Activated T-helper 1 cell treated with anti-CD3 and anti-CD28 coated beads, Interleukin-12 subunit alpha, Interleukin-12 subunit beta, Interleukin-2, Interleukin-4 antibody, amounts not matched to agents 30 ng/mL and 10 ng/mL and 1 ng/mL, durations not matched to agents 14 hours and 24 hours and 36 hours (primary cell): Measurements from ENCODE around the gene METTL16. TPM values are rescaled to one million over a fixed set of nuclear protein-coding genes. Genes with fewer than 3 reads are reported as not detected.
"Not testable (repeated sequence)": the region's sequence is repeated elsewhere in the genome, so short reads cannot be mapped to it uniquely, and the experiment has no call there.

Experiments
- DNase-seq: peaks from one replicate; pipeline ENCODE4 v3.0.0; 2021; ENCODE audit warnings: low spot score
- H3K27ac Mint-ChIP-seq: one replicate; pipeline ENCODE4 v1.8.0; 2021; ENCODE audit warnings: mild to moderate bottlenecking, mixed read lengths
- H3K27me3 Mint-ChIP-seq: one replicate; pipeline ENCODE4 v1.8.0; 2022; ENCODE audit warnings: mild to moderate bottlenecking, moderate library complexity, mixed read lengths; ENCODE audit not compliant: insufficient read depth
- H3K36me3 Mint-ChIP-seq: one replicate; pipeline ENCODE4 v1.8.0; 2021; ENCODE audit warnings: low read depth, mixed read lengths
- H3K4me1 Mint-ChIP-seq: one replicate; pipeline ENCODE4 v1.8.0; 2021; ENCODE audit warnings: low read depth, mixed read lengths
- H3K4me3 Mint-ChIP-seq: one replicate; pipeline ENCODE4 v1.8.0; 2021; ENCODE audit warnings: mild to moderate bottlenecking, moderate library complexity, mixed read lengths
- H3K9me3 Mint-ChIP-seq: one replicate; pipeline ENCODE4 v1.8.0; 2021; ENCODE audit warnings: mixed read lengths
- intact Hi-C: fragments of 100-400 bp; cut with micrococcal nuclease; formaldehyde crosslinking; loops from one replicate; pipeline ENCODE4 v1.15.1; 2024
- total RNA-seq: library from RNA; stranded (reverse); gene quantifications from 2 replicates; pipeline ENCODE4 v1.2.3, GENCODE V29; 2022

Gene METTL16
- total RNA-seq, 1 donor from 2014 or later, result 53.9 TPM

GRCh38 chr17:2486709-2487108, 25.0 kb downstream of the METTL16 start:
- H3K4me1 Mint-ChIP-seq, result peaks cover 13% of the 10 kb centered on the region
- H3K27me3 Mint-ChIP-seq, H3K36me3 Mint-ChIP-seq, intact Hi-C loops, H3K9me3 Mint-ChIP-seq, DNase-seq, H3K4me3 Mint-ChIP-seq, H3K27ac Mint-ChIP-seq: not testable (repeated sequence)

- Mint-ChIP-seq H3K4me1 (peaks cover 10% of the 10 kb centered on the region), H3K4me3 (no peak overlapping the region), H3K9me3 (no peaks in the 10 kb centered on the region), H3K36me3 (peaks cover 1% of the 10 kb centered on the region), H3K27me3 (no peaks in the 10 kb centered on the region), H3K27ac (no peak overlapping the region)
- intact Hi-C loops, result no loop called here
- no peak for DNase-seq
Observed at GRCh38 chr17:2485970-2486369, 25.7 kb downstream of the METTL16 start.

- Mint-ChIP-seq H3K27me3 (no peaks in the 10 kb centered on the region), H3K4me3 (no peak overlapping the region), H3K27ac (no peak overlapping the region), H3K9me3 (no peaks in the 10 kb centered on the region), H3K36me3 (peaks cover 1% of the 10 kb centered on the region), H3K4me1 (peaks cover 7% of the 10 kb centered on the region)
- DNase-seq, result no peak
- intact Hi-C loops, result no loop called here
Observed at GRCh38 chr17:2485543-2485942, 26.1 kb downstream of the METTL16 start.

GRCh38 chr17:2484876-2485275, 26.8 kb downstream of the METTL16 start:
- no peak for DNase-seq
- Mint-ChIP-seq H3K27me3 (no peaks in the 10 kb centered on the region), H3K4me3 (no peak overlapping the region), H3K36me3 (no peaks in the 10 kb centered on the region), H3K9me3 (no peaks in the 10 kb centered on the region), H3K27ac (no peak overlapping the region), H3K4me1 (peaks cover 7% of the 10 kb centered on the region)
- intact Hi-C loops, result no loop called here

- DNase-seq, result no peak
- Mint-ChIP-seq H3K27me3 (no peaks in the 10 kb centered on the region), H3K9me3 (no peaks in the 10 kb centered on the region), H3K36me3 (peaks cover under 1% of the 10 kb centered on the region), H3K4me3 (no peak overlapping the region), H3K27ac (no peak overlapping the region), H3K4me1 (peaks cover 7% of the 10 kb centered on the region)
- intact Hi-C loops, result no loop called here
Observed at GRCh38 chr17:2483084-2483483, 28.6 kb downstream of the METTL16 start.

- H3K27ac Mint-ChIP-seq, result no peak overlapping the region
- no peak for DNase-seq
- intact Hi-C loops, result no loop called here
- H3K27me3 Mint-ChIP-seq, result no peaks in the 10 kb centered on the region
- peaks cover 7% of the 10 kb centered on the region for H3K4me1 Mint-ChIP-seq
- H3K9me3 Mint-ChIP-seq, result no peaks in the 10 kb centered on the region
- peaks cover 7% of the 10 kb centered on the region for H3K36me3 Mint-ChIP-seq
- H3K4me3 Mint-ChIP-seq, result no peak overlapping the region
Observed at GRCh38 chr17:2482218-2482617, 29.5 kb downstream of the METTL16 start.

GRCh38 chr17:2481760-2482159, 29.9 kb downstream of the METTL16 start:
- intact Hi-C loops, result no loop called here
- no peak for DNase-seq
- H3K27me3 Mint-ChIP-seq, result no peaks in the 10 kb centered on the region
- peaks cover 7% of the 10 kb centered on the region for H3K36me3 Mint-ChIP-seq
- H3K4me3 Mint-ChIP-seq, result no peak overlapping the region
- no peaks in the 10 kb centered on the region for H3K9me3 Mint-ChIP-seq
- H3K4me1 Mint-ChIP-seq, result peaks cover 7% of the 10 kb centered on the region
- H3K27ac Mint-ChIP-seq, result no peak overlapping the region

GRCh38 chr17:2478458-2478857, 33.2 kb downstream of the METTL16 start:
- H3K27me3 Mint-ChIP-seq, result no peaks in the 10 kb centered on the region
- H3K9me3 Mint-ChIP-seq, result no peaks in the 10 kb centered on the region
- no peak for DNase-seq
- H3K36me3 Mint-ChIP-seq, result peaks cover 22% of the 10 kb centered on the region
- H3K27ac Mint-ChIP-seq, result no peak overlapping the region
- no peak overlapping the region for H3K4me3 Mint-ChIP-seq
- intact Hi-C loops, result no loop called here
- H3K4me1 Mint-ChIP-seq, result peaks cover 7% of the 10 kb centered on the region

- H3K27me3 Mint-ChIP-seq, result no peaks in the 10 kb centered on the region
- H3K4me1 Mint-ChIP-seq, result no peaks in the 10 kb centered on the region
- intact Hi-C loops, result no loop called here
- H3K4me3 Mint-ChIP-seq, result no peak overlapping the region
- peaks cover 29% of the 10 kb centered on the region for H3K36me3 Mint-ChIP-seq
- no peak overlapping the region for H3K27ac Mint-ChIP-seq
- no peaks in the 10 kb centered on the region for H3K9me3 Mint-ChIP-seq
- no peak for DNase-seq
Observed at GRCh38 chr17:2475056-2475455, 36.6 kb downstream of the METTL16 start.

- H3K4me1 Mint-ChIP-seq, result no peaks in the 10 kb centered on the region
- H3K27ac Mint-ChIP-seq, result no peak overlapping the region
- H3K27me3 Mint-ChIP-seq, result no peaks in the 10 kb centered on the region
- DNase-seq, result no peak
- intact Hi-C loops, result no loop called here
- H3K9me3 Mint-ChIP-seq, result no peaks in the 10 kb centered on the region
- peaks cover 32% of the 10 kb centered on the region for H3K36me3 Mint-ChIP-seq
- H3K4me3 Mint-ChIP-seq, result no peak overlapping the region
Observed at GRCh38 chr17:2474371-2474770, 37.3 kb downstream of the METTL16 start.

- Mint-ChIP-seq H3K9me3 (no peaks in the 10 kb centered on the region), H3K4me1 (no peaks in the 10 kb centered on the region), H3K27me3 (no peaks in the 10 kb centered on the region), H3K27ac (no peak overlapping the region), H3K4me3 (no peak overlapping the region), H3K36me3 (peaks cover 25% of the 10 kb centered on the region)
- DNase-seq, result no peak
- intact Hi-C loops, result no loop called here
Observed at GRCh38 chr17:2468270-2468669, 43.4 kb downstream of the METTL16 start.

GRCh38 chr17:2466931-2467330, 44.8 kb downstream of the METTL16 start:
- no peaks in the 10 kb centered on the region for H3K27me3 Mint-ChIP-seq
- peaks cover 36% of the 10 kb centered on the region for H3K36me3 Mint-ChIP-seq

GRCh38 chr17:2462481-2462880, 49.2 kb downstream of the METTL16 start:
- Mint-ChIP-seq H3K27me3 (no peaks in the 10 kb centered on the region), H3K9me3 (peaks cover 6% of the 10 kb centered on the region), H3K36me3 (peaks cover 39% of the 10 kb centered on the region), H3K4me1 (peaks cover 18% of the 10 kb centered on the region), H3K4me3 (no peak overlapping the region), H3K27ac (no peak overlapping the region)
- intact Hi-C loops, result loop anchor here (5.0 kb wide), 1 partner anchor 50 kb away; the partner anchor contains the start of gene METTL16
- DNase-seq, result no peak

More at GRCh38 chr17:2466931-2467330, 44.8 kb downstream of the METTL16 start:
- Mint-ChIP-seq H3K4me3 (no peak overlapping the region), H3K4me1 (peaks cover 7% of the 10 kb centered on the region), H3K27ac (no peak overlapping the region), H3K9me3 (peaks cover 6% of the 10 kb centered on the region)
- intact Hi-C loops, result no loop called here
- DNase-seq, result no peak

GRCh38 chr17:2459917-2460271, 51.8 kb downstream of the METTL16 start:
- DNase-seq, result no peak

More at GRCh38 chr17:2459917-2460271, 51.8 kb downstream of the METTL16 start:
- H3K36me3 Mint-ChIP-seq, result peaks cover 38% of the 10 kb centered on the region
- H3K27me3 Mint-ChIP-seq, result no peaks in the 10 kb centered on the region
- H3K4me1 Mint-ChIP-seq, result peaks cover 18% of the 10 kb centered on the region
- intact Hi-C loops, result loop anchor here (5.0 kb wide), 1 partner anchor 52 kb away; the partner anchor contains the start of gene METTL16
- peaks cover 6% of the 10 kb centered on the region for H3K9me3 Mint-ChIP-seq
- peak overlapping the region; percentile 26 for H3K27ac Mint-ChIP-seq
- H3K4me3 Mint-ChIP-seq, result no peak overlapping the region
